ENCODE results near the gene RNU7-1. TPM values are rescaled to one million over a fixed set of nuclear protein-coding genes. Genes with fewer than 3 reads are reported as not detected.
A peak's percentile ranks its signal among the peaks of the same experiment; 100 is the strongest.

RNU7-1 gene
- total and polyA plus RNA-seq, 10 of the 15 experiments (the other 5 are each of a cell fraction or from before 2014, with no cell fraction given) = not detected

DNA sequence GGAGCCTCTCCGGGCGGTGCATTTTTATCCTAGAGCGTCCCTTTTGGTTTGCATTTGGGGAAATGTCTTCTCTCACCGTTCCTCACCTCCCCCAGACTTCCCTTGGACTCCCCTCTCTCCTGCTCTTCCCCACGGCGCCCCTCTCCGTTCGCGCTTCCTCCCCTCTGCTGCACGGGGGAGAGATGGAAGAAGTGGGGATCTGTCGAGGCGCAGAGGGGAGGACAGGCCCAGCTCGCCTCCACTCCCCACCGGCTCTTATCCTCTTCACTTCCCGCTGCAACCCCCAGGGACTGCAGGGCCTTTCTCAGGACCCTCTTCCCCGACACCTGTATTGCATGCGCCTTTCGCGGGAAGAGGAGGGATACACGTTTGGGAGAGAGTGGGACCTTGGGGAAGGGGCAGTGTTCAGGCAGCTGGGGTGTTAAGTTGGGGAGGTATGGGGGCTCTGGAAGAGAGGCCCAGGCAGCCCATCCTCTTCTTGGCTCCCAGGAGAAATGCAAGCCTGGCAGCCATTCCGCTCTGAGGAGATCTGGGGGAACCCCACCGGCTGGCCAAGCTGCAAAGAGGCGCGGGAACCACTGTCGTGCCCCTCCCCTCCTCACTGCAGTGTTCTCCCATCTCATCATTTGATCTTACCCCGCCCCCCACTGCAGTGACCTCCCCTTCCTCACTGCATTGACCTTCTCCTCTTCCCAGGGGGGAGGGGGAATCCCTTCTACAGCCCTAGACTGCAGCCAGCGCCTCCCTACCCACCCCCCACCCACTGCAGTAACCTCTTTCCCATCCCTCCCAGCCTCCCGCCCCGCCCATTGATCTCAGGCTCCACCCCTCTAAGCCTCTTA, 28.4 kb upstream of the RNU7-1 start:
- ChIA-PET CTCF (interaction anchor here (1.5 to 4.6 kb wide), 3 partner anchors 9 to 46 kb away, joined by 4 to 20 read pairs (median 18); partner anchors contain the start of gene SPSB2), SMC1A (ENCODE audit: uncharacterized antibody, unreplicated experiment) (interaction anchor here (1.3 to 3.1 kb wide), 2 partner anchors 23 to 30 kb away, joined by 5 to 16 read pairs; partner anchors contain the start of gene C12orf57), RAD21 (ENCODE audit: unreplicated experiment) (interaction anchor here (0.7 kb wide), 1 partner anchor 24 kb away, joined by 3 read pairs; no protein-coding TSS in a partner anchor), POLR2A (interaction anchor here (0.6 to 3.0 kb wide), 13 partner anchors 8 to 169 kb away, joined by 3 to 14 read pairs (median 3); partner anchors contain the start of genes C12orf57, CDCA3, RNU7-1 and SPSB2)
- 2% methylated on average over 27 of the region's 29 CpGs for WGBS (ENCODE audit: insufficient coverage, insufficient replicate concordance, low lambda C conversion rate, missing lambda C conversion rate)
- peak overlapping the region; percentile 100 for H3K4me3 ChIP-seq
- in situ Hi-C loops (cut with MboI) (no loop called here), intact Hi-C loops (cut with micrococcal nuclease; ENCODE audit: unreplicated experiment) (no loop called here)
- peaks cover 11% of the 10 kb centered on the region for H3K4me1 ChIP-seq (ENCODE audit: control insufficient read depth, insufficient read depth, low read length)
- H3K27ac ChIP-seq (ENCODE audit: control insufficient read depth, insufficient read depth) = peak overlapping the region; percentile 59
- ATAC-seq = peak; percentile 65
- H4K20me1 ChIP-seq (ENCODE audit: control insufficient read depth, insufficient read depth) = no peaks in the 10 kb centered on the region
- H3K9ac ChIP-seq (ENCODE audit: control insufficient read depth, insufficient read depth, low read length) = peak overlapping the region; percentile 83
- no peaks in the 10 kb centered on the region for H3K9me3 ChIP-seq (replicated peaks; ENCODE audit: control insufficient read depth, insufficient read depth, low read length)
- peak overlapping the region; percentile 81 for H2AFZ ChIP-seq (ENCODE audit: control insufficient read depth, low read depth, low read length)
- no peak for FAIRE-seq
- peak overlapping the region; percentile 97 for H3K4me2 ChIP-seq (ENCODE audit: control insufficient read depth, insufficient read depth)
- peaks cover 2 to 6% of the 10 kb centered on the region in 2 experiments; a peak in 2 of 4 replicates for H3K36me3 ChIP-seq (ENCODE audit: control insufficient read depth in 2 of 2, insufficient read depth in 2 of 2, low read length in 1 of 2)
- BruUV-seq (replicated peaks) = TSS peak; percentile 61
- DNase-seq (ENCODE audit: low read depth, low spot score) = no peak
- no peaks in the 10 kb centered on the region for H3K27me3 ChIP-seq (replicated peaks in 1 of 2; ENCODE audit: control insufficient read depth in 2 of 2, insufficient read depth in 2 of 2, low read length in 1 of 2)
- peaks cover 23% of the 10 kb centered on the region for H3K79me2 ChIP-seq (ENCODE audit: control insufficient read depth, insufficient read depth, low read length)
- TF ChIP-seq SP1 (IDR thresholded peaks at IDR 0.05; ENCODE audit: low read depth, low read length) (peak; percentile 19), YY1 (IDR thresholded peaks at IDR 0.05; ENCODE audit: low read depth, low read length) (peak; percentile 78), IKZF1 (conservative IDR thresholded peaks at IDR 0.05) (0 out of 2 replicates have a peak, but pooled peaks have one; percentile 7), MEF2B (IDR thresholded peaks at IDR 0.05; ENCODE audit: partially characterized antibody, poor library complexity, severe bottlenecking) (peak; percentile 28), SUPT20H (IDR thresholded peaks at IDR 0.05; ENCODE audit: borderline replicate concordance, control insufficient read depth, low read depth, low read length) (no peak), GATAD2B (conservative IDR thresholded peaks at IDR 0.05; ENCODE audit: low read depth) (0 out of 2 replicates have a peak, but pooled peaks have one; percentile 11)
- TF ChIP-seq, protein P1, sequence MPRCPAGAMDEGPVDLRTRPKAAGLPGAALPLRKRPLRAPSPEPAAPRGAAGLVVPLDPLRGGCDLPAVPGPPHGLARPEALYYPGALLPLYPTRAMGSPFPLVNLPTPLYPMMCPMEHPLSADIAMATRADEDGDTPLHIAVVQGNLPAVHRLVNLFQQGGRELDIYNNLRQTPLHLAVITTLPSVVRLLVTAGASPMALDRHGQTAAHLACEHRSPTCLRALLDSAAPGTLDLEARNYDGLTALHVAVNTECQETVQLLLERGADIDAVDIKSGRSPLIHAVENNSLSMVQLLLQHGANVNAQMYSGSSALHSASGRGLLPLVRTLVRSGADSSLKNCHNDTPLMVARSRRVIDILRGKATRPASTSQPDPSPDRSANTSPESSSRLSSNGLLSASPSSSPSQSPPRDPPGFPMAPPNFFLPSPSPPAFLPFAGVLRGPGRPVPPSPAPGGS (IDR thresholded peaks at IDR 0.05; ENCODE audit: borderline replicate concordance, insufficient read depth, low read depth, low read length, poor library complexity, severe bottlenecking) = no peak
- TF ChIP-seq, protein P2, sequence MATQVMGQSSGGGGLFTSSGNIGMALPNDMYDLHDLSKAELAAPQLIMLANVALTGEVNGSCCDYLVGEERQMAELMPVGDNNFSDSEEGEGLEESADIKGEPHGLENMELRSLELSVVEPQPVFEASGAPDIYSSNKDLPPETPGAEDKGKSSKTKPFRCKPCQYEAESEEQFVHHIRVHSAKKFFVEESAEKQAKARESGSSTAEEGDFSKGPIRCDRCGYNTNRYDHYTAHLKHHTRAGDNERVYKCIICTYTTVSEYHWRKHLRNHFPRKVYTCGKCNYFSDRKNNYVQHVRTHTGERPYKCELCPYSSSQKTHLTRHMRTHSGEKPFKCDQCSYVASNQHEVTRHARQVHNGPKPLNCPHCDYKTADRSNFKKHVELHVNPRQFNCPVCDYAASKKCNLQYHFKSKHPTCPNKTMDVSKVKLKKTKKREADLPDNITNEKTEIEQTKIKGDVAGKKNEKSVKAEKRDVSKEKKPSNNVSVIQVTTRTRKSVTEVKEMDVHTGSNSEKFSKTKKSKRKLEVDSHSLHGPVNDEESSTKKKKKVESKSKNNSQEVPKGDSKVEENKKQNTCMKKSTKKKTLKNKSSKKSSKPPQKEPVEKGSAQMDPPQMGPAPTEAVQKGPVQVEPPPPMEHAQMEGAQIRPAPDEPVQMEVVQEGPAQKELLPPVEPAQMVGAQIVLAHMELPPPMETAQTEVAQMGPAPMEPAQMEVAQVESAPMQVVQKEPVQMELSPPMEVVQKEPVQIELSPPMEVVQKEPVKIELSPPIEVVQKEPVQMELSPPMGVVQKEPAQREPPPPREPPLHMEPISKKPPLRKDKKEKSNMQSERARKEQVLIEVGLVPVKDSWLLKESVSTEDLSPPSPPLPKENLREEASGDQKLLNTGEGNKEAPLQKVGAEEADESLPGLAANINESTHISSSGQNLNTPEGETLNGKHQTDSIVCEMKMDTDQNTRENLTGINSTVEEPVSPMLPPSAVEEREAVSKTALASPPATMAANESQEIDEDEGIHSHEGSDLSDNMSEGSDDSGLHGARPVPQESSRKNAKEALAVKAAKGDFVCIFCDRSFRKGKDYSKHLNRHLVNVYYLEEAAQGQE (IDR thresholded peaks at IDR 0.05; ENCODE audit: low read depth, low read length) = no peak
- TF ChIP-seq, protein P3, sequence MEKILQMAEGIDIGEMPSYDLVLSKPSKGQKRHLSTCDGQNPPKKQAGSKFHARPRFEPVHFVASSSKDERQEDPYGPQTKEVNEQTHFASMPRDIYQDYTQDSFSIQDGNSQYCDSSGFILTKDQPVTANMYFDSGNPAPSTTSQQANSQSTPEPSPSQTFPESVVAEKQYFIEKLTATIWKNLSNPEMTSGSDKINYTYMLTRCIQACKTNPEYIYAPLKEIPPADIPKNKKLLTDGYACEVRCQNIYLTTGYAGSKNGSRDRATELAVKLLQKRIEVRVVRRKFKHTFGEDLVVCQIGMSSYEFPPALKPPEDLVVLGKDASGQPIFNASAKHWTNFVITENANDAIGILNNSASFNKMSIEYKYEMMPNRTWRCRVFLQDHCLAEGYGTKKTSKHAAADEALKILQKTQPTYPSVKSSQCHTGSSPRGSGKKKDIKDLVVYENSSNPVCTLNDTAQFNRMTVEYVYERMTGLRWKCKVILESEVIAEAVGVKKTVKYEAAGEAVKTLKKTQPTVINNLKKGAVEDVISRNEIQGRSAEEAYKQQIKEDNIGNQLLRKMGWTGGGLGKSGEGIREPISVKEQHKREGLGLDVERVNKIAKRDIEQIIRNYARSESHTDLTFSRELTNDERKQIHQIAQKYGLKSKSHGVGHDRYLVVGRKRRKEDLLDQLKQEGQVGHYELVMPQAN (conservative IDR thresholded peaks at IDR 0.05) = 0 out of 2 replicates have a peak, but pooled peaks have one; percentile 19
- TF ChIP-seq, protein P4, sequence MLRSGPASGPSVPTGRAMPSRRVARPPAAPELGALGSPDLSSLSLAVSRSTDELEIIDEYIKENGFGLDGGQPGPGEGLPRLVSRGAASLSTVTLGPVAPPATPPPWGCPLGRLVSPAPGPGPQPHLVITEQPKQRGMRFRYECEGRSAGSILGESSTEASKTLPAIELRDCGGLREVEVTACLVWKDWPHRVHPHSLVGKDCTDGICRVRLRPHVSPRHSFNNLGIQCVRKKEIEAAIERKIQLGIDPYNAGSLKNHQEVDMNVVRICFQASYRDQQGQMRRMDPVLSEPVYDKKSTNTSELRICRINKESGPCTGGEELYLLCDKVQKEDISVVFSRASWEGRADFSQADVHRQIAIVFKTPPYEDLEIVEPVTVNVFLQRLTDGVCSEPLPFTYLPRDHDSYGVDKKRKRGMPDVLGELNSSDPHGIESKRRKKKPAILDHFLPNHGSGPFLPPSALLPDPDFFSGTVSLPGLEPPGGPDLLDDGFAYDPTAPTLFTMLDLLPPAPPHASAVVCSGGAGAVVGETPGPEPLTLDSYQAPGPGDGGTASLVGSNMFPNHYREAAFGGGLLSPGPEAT (IDR thresholded peaks at IDR 0.05; ENCODE audit: low read depth) = peak; percentile 24; the same call in 1 of the 2 replicates
- TF ChIP-seq, protein P5, sequence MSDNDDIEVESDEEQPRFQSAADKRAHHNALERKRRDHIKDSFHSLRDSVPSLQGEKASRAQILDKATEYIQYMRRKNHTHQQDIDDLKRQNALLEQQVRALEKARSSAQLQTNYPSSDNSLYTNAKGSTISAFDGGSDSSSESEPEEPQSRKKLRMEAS (IDR thresholded peaks at IDR 0.05; ENCODE audit: low read depth, low read length) = no peak

Measured in GM12878 (cell line).